Measurements from ENCODE around the gene KCNK6. TPM values are rescaled to one million over a fixed set of nuclear protein-coding genes. Genes with fewer than 3 reads are reported as not detected.

Gene KCNK6
- total RNA-seq, 1 donor from 2014 or later: 0.92 TPM

- Mint-ChIP-seq H3K36me3 (no peaks in the 10 kb centered on the region), H3K4me1 (peaks cover 16% of the 10 kb centered on the region)
Observed at GRCh38 chr19:38340927-38341326, 21.3 kb downstream of the KCNK6 start.

DNA sequence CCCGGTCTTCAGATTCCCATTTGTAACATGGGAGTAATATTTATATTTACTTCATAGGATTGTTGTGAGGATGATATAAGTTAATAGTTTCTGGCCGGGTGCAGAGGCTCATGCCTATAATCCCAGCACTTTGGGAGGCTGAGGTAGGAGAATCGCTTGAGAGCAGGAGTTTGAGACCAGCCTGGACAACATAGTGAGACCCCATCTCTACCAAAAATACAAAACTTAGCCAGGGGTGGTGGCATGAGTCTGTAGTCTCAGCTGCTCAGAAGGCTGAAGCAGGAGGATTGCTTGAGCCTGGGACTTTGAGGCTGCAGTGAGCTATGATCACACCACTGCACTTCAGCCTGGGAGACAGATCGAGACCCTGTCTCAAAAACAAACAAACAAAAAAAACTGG is 27.2 kb downstream of the KCNK6 start:
- H3K27me3 ChIP-seq: no peaks in the 10 kb centered on the region
- H3K4me1 Mint-ChIP-seq: no peaks in the 10 kb centered on the region
- no peak overlapping the region for H3K9ac ChIP-seq
- H4K20me1 ChIP-seq (ENCODE audit: low read depth): no peaks in the 10 kb centered on the region
- H3K27ac ChIP-seq: no peak overlapping the region
- no peaks in the 10 kb centered on the region for H3K79me2 ChIP-seq (ENCODE audit: low read depth)
- H3K4me2 ChIP-seq: no peak overlapping the region
- no peak overlapping the region for H2AFZ ChIP-seq (replicated peaks)
- H3K36me3 ChIP-seq: no peaks in the 10 kb centered on the region
- no peaks in the 10 kb centered on the region for H3K36me3 Mint-ChIP-seq
- H3K9me3 Mint-ChIP-seq: no peaks in the 10 kb centered on the region
- no peak for TF ChIP-seq EZH2 (IDR thresholded peaks at IDR 0.05)
- TF ChIP-seq, protein P1, sequence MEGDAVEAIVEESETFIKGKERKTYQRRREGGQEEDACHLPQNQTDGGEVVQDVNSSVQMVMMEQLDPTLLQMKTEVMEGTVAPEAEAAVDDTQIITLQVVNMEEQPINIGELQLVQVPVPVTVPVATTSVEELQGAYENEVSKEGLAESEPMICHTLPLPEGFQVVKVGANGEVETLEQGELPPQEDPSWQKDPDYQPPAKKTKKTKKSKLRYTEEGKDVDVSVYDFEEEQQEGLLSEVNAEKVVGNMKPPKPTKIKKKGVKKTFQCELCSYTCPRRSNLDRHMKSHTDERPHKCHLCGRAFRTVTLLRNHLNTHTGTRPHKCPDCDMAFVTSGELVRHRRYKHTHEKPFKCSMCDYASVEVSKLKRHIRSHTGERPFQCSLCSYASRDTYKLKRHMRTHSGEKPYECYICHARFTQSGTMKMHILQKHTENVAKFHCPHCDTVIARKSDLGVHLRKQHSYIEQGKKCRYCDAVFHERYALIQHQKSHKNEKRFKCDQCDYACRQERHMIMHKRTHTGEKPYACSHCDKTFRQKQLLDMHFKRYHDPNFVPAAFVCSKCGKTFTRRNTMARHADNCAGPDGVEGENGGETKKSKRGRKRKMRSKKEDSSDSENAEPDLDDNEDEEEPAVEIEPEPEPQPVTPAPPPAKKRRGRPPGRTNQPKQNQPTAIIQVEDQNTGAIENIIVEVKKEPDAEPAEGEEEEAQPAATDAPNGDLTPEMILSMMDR (IDR thresholded peaks at IDR 0.05): no peak
- no peak for TF ChIP-seq EZH2phosphoT487 (IDR thresholded peaks at IDR 0.05)
- H3K27ac Mint-ChIP-seq: no peak overlapping the region
- no peak overlapping the region for H3K4me3 ChIP-seq
- DNase-seq (ENCODE audit: low spot score): no peak
- H3F3A ChIP-seq (ENCODE audit: low read depth): peaks cover 3% of the 10 kb centered on the region
- H3K9me3 ChIP-seq (ENCODE audit: low read depth): no peaks in the 10 kb centered on the region
- peaks cover 3% of the 10 kb centered on the region for H3K27me3 Mint-ChIP-seq (ENCODE audit: insufficient read depth, low read depth)
- no peaks in the 10 kb centered on the region for H3K4me1 ChIP-seq
- no peak overlapping the region for H3K4me3 Mint-ChIP-seq

More at GRCh38 chr19:38340927-38341326, 21.3 kb downstream of the KCNK6 start:
- Histone ChIP-seq H3K79me2 (ENCODE audit: low read depth) (no peaks in the 10 kb centered on the region), H3K9me3 (ENCODE audit: low read depth) (no peaks in the 10 kb centered on the region), H3F3A (ENCODE audit: low read depth) (peaks cover 34% of the 10 kb centered on the region), H3K27me3 (no peaks in the 10 kb centered on the region), H3K36me3 (no peaks in the 10 kb centered on the region), H3K9ac (no peak overlapping the region), H4K20me1 (ENCODE audit: low read depth) (no peaks in the 10 kb centered on the region), H3K4me1 (peaks cover 8% of the 10 kb centered on the region), H3K27ac (no peak overlapping the region), H3K4me2 (no peak overlapping the region), H2AFZ (replicated peaks) (no peak overlapping the region), H3K4me3 (no peak overlapping the region)
- H3K4me3 Mint-ChIP-seq: no peak overlapping the region
- peaks cover 2% of the 10 kb centered on the region for H3K27me3 Mint-ChIP-seq (ENCODE audit: insufficient read depth, low read depth)
- no peak overlapping the region for H3K27ac Mint-ChIP-seq
- DNase-seq (ENCODE audit: low spot score): no peak
- no peak for TF ChIP-seq EZH2 (IDR thresholded peaks at IDR 0.05)
- no peaks in the 10 kb centered on the region for H3K9me3 Mint-ChIP-seq

- Histone ChIP-seq H2AFZ (replicated peaks) (no peak overlapping the region), H3K27ac (no peak overlapping the region), H3K27me3 (no peaks in the 10 kb centered on the region), H3K36me3 (no peaks in the 10 kb centered on the region), H3F3A (ENCODE audit: low read depth) (peaks cover 3% of the 10 kb centered on the region), H3K79me2 (ENCODE audit: low read depth) (no peaks in the 10 kb centered on the region), H3K4me1 (no peaks in the 10 kb centered on the region), H3K4me3 (no peak overlapping the region), H3K4me2 (no peak overlapping the region), H3K9me3 (ENCODE audit: low read depth) (no peaks in the 10 kb centered on the region), H3K9ac (no peak overlapping the region), H4K20me1 (ENCODE audit: low read depth) (no peaks in the 10 kb centered on the region)
- H3K27me3 Mint-ChIP-seq (ENCODE audit: insufficient read depth, low read depth): peaks cover 6% of the 10 kb centered on the region
- no peaks in the 10 kb centered on the region for H3K36me3 Mint-ChIP-seq
- no peaks in the 10 kb centered on the region for H3K9me3 Mint-ChIP-seq
- peak overlapping the region; percentile 27 for H3K27ac Mint-ChIP-seq
- H3K4me1 Mint-ChIP-seq: peaks cover 10% of the 10 kb centered on the region
- TF ChIP-seq, protein P1 (IDR thresholded peaks at IDR 0.05): no peak
- TF ChIP-seq EZH2phosphoT487 (IDR thresholded peaks at IDR 0.05): no peak
- TF ChIP-seq EZH2 (IDR thresholded peaks at IDR 0.05): no peak
- H3K4me3 Mint-ChIP-seq: no peak overlapping the region
- DNase-seq (ENCODE audit: low spot score): no peak
Observed at GRCh38 chr19:38350883-38351282, 31.2 kb downstream of the KCNK6 start.

DNA sequence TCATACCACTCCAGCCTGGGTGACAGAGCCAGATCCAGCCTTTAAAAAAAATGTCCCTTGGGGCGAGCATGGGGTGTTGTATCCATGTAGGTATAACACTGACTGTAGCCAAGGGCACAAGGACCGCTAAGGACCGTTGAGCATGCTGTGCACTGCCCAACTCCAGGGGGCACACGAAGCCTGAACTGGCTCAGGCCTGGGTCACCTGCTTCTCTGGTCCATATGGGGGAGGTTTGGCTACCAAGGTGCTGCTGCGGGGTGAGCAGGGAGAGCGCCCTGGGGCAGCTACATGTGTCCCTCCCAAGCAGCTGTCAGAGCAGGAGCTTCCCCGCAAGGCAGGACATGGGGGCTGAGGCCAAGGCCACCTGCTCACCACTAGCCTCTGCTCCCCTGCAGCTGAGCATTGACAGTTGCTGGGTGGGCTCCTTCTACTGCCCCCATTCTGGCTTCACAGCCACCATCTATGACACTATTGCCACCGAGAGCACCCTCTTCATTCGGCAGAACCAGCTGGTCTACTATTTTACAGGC is 32.3 kb downstream of the KCNK6 start:
- Histone ChIP-seq H3K4me2 (no peak overlapping the region), H2AFZ (replicated peaks) (no peak overlapping the region), H3K9ac (no peak overlapping the region), H3K79me2 (ENCODE audit: low read depth) (no peaks in the 10 kb centered on the region), H3K27me3 (peaks cover 10% of the 10 kb centered on the region), H4K20me1 (ENCODE audit: low read depth) (no peaks in the 10 kb centered on the region), H3F3A (ENCODE audit: low read depth) (peaks cover 3% of the 10 kb centered on the region), H3K4me3 (no peak overlapping the region), H3K9me3 (ENCODE audit: low read depth) (no peaks in the 10 kb centered on the region), H3K4me1 (no peaks in the 10 kb centered on the region), H3K36me3 (no peaks in the 10 kb centered on the region), H3K27ac (no peak overlapping the region)
- H3K4me1 Mint-ChIP-seq: peaks cover 10% of the 10 kb centered on the region
- no peaks in the 10 kb centered on the region for H3K36me3 Mint-ChIP-seq
- H3K4me3 Mint-ChIP-seq: no peak overlapping the region
- H3K27ac Mint-ChIP-seq: no peak overlapping the region
- DNase-seq (ENCODE audit: low spot score): no peak
- peaks cover 6% of the 10 kb centered on the region for H3K27me3 Mint-ChIP-seq (ENCODE audit: insufficient read depth, low read depth)
- no peaks in the 10 kb centered on the region for H3K9me3 Mint-ChIP-seq
- TF ChIP-seq EZH2 (IDR thresholded peaks at IDR 0.05): no peak
- TF ChIP-seq, protein P1 (IDR thresholded peaks at IDR 0.05): no peak

Data from neural progenitor cell (in vitro differentiated cells).